ENCODE data around the gene SSC5D.
"Not testable (repeated sequence)": the region's sequence is repeated elsewhere in the genome, so short reads cannot be mapped to it uniquely, and the experiment has no call there.

SSC5D gene

DNA sequence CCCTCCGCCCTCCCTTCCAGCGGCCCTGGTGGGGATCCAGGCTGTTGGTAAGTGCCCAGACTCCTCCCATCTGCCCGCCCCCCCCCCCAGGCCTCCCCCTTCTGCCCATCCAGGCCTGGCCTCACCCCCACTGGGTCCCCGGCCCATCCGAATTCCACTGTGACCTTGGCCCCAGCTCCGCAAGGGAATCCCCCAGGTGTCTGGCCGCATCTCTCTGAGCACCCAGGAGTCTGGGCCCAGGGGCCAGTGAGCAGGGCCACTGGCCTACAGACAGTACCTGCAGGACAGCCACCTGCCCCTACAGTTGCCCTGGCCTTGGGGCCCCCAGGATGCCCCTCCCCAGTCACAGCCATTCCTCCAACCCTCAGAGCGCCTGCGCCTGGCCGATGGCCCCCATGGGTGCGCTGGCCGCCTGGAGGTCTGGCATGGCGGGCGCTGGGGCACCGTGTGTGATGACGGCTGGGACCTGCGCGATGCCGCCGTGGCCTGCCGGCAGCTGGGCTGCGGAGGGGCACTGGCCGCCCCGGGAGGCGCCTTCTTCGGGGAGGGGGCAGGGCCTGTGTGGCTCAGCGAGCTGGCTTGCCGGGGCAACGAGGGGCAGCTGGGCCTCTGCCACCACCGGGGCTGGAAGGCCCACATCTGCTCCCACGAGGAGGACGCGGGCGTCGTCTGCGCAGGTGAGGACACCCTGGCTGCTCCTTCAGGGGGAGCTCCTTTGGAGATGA lies 912 bp downstream of the SSC5D start:
- DNase-seq, result no peak

DNA sequence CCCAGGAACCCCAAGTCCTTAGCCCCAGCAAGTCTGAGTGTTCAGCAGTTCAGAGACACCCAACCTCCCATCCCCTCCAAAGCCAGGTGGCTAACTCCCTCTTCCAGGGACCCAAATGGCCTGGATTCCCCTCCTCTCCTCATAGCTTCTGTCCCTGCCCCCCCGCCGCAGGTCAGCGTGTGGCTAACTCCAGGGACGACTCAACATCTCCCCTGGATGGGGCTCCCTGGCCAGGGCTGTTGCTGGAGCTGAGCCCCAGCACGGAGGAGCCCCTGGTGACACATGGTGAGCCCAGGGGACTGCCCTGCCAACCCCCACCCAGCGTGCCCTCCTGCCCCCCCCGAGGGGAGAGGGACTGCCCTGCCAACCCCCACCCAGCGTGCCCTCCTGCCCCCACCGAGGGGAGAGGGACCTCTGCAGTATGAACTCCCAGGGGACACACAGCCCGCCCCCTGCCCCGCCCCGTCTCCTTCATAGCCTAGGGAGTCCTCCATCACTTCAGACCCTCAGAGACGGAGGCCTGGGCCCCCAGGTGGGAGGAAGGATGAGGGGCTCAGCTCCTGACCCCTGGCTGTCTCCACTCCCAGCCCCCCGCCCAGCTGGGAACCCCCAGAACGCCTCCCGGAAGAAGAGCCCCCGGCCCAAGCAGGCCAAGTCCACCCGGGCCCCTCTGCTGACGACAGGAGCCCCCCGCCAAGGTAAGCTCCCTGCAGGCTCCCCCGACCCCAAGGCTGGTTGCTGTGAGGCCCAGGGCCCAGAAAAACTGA lies 1.7 kb downstream of the SSC5D start:
- DNase-seq, result no peak

DNA sequence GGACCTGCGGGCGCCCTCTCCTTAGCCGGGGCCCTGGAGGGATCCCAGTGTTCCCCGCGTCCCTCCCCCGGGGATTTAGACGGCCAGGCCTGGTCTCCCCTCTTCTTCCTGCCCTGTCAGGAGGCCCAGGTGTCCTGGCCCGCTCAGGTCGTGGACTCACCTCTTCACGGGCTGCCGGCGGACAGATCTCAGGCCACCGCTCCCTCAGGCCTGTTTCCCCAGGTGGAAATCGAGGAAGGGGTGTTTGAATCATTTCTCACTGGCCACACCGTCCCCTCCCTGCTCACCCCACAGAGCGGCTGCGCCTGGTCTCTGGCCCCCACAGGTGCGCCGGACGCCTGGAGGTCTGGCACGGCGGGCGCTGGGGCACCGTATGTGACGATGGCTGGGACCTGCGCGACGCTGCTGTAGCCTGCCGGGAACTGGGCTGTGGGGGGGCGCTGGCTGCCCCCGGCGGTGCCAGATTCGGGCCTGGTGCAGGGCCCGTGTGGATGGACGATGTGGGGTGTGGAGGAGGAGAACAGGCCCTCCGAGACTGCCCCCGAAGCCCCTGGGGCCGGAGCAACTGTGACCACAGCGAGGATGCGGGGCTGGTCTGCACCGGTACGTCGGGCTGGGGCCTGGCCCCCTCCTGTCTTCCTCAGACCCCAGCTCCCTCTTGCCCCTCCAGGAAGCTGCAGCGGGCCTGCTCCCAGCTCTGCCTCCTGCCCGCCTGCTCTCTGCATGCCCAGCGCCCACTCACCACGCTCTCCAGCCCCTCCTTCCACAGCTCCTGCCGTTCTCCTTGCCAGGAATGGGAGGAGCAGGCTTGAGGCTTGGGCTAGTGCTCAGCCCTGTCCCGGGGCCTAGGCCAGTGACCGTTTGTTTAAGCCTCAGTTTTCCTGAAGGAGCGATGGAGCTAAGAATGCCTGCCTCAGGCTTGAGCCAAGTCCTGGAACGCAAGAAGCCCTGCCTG lies 2.5 kb downstream of the SSC5D start:
- no peak for DNase-seq

DNA sequence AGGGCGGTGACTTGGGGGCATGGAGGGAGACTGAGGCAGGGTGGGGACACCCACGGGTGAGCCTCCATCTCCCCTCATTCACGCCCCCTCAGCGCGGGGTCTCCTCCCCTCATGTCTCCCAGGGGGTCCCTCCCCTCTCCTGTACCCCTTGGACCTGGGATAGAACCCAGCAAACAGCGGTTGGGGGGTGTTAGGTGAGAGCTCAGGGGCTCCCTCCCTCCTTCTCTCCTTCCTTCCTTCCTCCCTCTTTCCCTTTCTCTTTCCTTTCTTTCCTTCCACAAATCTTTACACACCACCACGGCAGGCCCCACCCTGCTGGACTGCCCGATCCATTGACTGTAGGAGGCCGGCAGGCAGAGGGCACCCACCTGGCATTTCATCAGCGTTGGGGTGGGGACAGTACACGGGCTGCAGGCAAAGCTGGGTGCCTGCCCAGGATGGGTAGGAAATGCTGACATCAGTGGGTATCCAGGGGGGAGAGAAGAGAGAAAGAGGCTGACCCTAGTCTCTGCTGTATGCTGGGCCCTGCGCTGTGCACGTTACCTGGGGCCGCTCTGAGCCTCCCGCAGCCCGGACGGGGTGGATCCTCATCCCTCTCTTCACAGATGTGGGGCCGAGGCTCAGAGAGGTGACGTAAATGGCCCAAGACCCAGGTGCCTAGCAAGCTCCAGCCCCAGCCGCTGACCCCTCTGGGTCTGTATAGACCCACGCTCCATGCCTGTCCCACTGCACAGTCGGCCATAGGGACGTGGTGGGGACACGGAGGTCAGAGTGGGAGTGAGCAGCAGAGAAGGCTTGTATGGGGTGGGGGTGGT lies 3.5 kb downstream of the SSC5D start:
- DNase-seq, result no peak

DNA sequence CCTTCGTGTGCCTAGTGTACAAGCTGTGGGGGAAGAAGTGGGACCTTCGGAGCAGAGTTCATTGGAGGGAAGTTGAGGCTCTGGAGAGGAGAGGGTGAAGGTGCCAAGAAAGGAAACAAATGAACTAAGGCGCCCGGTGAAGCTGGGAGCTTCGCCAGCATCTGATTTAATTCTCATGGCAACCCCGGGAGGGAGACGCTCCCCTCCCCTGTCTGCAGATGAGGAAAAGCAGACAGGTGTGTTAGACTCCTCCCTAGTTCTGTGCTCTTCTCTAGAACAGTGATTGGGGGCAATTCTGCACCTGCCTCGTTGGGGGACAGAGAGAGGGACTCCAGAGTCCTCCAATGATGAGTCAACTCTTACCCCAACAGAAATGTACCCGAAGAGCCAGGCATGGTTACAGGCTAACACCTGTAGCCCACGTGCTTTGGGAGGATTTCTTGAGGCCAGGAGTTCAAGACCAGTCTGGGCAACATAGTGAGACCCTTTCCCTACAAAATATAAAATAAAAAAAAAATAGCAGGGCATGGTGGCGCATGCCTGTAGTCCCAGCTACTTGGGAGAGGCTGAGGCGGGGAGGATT lies 4.2 kb downstream of the SSC5D start:
- no peak for DNase-seq

DNA sequence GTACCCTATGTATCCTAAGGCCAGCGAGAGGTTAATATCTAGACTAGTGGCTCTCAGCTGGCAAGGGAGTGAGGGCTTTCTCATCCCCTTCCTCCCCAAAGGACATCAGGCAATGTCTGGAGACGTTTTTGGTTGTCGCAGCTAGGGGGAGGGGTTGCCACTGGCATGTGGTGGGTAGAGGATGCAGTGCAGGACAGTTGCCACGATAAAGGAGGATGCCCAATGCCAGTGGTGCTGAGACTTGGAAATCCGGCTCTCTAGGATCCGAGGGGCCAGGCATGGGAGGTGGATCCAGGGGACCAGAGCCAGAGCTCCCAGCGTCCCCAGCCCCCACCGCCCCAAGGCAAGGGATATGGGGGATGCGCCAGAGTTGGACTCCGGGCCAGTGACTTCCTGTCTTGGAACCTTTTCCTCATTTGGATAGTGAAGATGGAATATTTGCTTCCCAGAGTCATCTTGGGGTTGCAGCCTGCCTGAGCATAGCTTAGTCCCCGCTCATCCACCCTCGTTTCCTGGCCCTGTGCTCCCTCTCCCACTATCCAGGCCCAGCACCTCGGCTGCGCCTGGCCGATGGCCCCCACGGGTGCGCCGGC lies 4.9 kb downstream of the SSC5D start:
- no peak for DNase-seq

DNA sequence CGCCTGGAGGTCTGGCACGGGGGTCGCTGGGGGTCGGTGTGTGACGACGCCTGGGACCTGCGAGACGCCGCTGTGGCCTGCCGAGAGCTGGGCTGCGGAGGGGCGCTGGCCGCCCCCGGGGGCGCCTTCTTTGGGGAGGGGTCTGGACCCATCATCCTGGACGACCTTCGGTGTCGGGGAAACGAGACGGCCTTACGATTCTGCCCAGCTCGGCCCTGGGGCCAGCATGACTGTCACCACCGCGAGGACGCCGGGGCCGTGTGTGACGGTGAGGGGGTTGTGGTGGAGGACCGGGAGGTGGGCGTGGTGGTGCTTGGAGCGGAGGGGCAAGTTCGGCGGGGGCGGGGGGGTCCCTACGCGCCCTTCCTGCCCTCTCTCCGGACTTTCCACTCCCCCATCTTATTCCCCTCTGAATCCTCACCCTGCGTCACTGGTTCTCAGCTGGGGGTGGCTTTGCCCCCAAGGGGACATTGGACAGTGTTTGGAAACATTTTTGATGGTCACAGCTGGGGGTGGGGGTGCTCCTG lies 5.5 kb downstream of the SSC5D start:
- DNase-seq, result no peak

DNA sequence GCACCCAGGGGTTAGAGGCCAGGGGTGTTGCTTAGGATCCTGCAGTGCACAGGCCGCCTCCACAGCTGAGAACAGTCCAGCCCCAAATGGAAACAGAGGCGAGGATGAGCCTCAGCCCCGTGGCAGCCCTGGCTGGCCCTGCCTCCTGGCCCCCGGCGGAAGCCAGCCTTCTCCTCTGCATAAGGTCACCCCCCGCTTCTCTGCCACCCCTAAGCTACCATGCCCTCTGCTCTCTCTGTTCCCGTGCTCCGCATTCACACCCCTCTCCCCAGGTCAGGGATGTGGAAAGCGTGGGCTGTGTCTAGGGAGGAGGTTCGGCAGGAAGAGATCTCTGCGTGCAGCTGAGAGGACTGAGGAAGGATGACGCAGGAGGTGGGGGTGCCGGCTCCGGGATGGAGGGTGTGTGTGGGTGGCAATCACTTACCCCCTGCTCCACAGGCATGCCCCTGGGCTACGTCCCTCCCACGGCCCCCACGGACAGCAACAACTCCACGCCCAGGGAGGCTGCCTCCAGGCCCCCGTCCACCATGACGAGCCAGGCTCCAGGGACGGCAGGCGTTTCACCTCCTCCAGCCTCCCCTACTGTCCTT lies 6.0 kb downstream of the SSC5D start:
- DNase-seq, result no peak

DNA sequence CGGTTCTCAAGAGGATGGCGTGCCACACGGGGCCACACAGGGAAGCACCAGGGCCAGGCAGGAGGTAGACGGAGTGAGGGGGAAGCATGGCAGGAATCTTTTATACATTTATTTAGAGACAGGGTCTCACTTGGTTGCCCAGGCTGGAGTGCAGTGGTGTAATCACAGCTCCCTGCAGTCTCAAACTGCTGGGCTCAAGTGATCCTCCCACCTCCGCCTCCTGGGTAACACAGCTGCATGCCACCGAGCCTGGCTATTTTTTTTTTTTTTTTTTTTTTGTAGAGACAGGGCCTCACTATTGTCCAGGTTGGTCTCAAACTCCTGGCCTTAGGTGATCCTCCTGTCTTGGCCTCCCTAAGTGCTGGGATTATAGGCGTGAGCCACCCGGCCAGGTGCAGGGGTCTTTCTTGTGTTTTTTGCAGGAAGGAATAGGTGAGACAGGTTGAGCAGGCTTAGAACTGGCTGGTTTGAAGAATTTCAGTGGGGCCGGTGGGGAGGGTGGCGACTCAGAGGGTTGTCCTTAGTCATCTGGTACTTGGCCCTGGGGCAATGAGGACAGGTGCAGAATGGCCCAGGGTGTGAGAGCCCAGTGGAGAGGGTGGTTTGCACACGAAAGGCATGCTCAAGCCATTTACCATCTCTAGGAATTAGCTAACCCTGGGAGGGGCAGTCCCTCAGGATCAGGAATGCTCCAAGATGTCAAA lies 7.6 kb downstream of the SSC5D start:
- DNase-seq, result no peak

DNA sequence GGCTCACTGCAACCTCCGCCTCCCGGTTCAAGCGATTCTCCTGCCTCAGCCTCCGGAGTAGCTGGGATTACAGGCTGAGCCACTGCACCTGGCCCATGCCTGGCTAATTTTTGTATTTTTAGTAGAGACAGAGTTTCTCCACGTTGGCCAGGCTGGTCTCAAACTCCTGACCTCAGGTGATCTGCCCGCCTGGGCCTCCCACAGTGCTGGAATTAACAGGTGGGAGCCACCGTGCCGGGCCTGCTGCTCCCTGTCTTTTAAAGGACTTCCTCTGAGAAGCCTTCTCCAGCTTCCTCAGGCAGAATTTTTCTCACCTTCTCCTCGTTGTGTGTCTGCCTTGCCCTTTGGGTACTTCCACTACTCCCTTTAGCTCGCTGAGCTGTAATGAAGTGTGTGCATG lies 8.6 kb downstream of the SSC5D start:
- DNase-seq, result not testable (repeated sequence)

DNA sequence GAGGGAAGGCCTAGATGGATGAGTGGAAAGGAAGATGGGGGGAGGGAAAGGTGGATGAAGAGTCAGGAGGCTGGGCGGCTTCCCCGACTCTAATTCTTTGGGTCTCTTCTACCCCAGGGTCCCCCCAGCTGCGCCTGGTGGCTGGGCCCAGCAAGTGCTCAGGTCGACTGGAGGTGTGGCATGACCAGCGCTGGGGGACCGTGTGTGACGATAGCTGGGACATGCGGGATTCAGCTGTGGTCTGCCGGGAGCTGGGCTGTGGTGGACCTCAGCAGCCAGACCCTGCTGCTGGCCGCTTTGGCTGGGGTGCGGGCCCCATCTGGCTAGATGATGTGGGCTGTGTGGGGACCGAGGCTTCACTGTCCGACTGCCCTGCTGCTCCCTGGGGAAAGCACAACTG lies 9.5 kb downstream of the SSC5D start:
- no peak for DNase-seq

DNA sequence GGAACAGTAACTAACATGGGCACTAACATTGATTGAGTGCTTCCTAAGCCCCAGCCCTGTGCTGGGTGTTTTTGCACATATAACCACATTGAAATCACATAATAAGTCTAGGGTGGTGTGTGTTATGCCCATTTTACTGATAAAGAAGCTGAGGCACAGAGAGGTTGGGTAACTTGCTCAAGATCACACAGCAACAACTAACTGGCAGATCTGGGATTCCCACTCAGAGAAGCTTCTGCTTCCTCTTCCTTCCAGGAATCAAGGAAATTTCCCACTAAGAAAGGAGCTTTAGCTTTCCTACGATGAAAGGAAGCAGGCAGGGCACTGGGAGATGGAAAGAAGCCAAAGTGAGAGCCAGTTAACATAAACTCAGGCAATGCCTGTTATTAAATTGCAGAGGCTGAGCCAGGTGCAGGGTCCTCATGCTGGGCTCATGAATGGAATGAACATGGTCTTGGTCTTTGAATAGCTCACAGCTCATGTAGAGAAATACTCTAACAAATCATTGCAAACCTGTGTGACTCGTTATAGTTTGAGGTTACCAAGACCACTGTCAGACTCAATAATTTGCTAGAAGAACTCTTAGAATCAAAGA lies 10.1 kb downstream of the SSC5D start:
- no peak for DNase-seq

DNA sequence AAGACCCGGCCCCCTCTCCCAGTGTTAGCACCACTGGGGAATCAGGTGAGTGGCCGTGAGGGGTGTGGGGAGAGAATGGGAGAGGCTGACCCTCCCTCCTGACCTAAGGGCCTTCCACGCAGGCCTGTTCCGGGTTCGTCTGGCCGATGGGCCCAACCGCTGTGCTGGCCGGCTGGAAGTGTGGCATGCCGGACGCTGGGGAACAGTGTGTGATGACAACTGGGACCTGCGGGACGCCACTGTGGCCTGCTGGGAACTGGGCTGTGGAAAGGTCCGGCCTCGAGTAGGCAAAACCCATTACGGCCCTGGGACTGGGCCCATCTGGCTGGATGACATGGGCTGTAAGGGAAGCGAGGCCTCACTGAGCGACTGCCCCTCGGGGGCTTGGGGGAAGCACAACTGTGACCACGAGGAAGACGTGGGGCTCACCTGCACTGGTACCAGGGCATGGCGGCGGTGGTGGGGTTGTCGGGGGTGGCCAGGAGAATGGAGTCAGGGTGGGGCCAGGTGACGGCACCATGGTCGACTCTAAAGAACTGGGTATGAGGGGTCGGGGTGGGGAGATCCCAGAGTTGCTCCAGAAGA lies 12.2 kb downstream of the SSC5D start:
- DNase-seq, result no peak

DNA sequence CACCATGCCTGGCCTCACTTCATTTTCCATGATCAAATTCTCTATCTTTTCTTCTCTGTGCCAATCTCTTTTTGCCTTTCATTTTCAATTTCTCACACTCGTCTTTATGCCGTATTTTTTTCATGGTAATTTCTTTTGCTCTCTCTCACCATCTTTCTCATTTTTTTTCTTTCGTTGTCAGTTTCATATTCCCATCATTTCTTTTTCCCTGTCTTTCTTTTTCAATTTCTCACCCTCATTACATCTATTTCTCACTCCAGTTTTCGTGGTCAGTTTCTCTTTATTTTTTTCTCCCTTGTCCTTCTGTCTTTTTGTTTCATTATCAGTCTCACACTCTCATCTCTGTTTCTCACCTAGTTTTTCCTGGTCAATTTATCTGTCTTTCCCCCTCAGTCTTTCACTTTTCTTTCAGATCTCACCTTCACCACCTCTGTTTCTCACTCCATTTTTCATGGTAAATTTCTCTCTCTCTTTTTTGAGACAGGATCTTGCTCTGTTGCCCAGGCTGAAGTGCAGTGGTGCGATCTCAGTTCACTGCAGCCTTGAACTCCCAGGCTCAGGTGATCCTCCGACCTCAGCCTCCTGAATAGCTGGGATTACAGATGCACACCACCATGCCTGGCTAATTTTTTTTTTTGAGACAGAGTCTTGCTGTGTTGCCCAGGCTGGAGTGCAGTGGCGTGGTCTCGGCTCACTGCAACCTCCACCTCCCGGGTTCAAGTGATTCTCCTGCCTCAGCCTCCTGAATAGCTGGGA lies 14.1 kb downstream of the SSC5D start:
- DNase-seq, result no peak

DNA sequence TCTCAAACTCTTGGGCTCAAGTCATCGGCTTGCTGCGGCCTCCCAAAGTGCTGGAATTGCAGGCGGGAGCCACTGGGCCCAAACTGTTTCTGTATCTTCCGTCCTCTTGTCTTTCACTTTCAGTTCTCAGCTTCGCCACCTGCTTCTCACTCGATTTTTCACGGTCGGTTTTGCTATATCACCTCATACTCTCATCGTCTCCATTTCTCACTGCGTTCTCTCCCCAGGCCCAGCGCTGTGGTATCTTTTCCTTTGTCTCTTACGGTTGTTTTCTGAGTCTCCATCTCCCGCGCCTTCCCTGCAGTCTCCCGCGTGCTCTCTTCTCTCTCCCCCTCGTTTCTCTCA lies 14.9 kb downstream of the SSC5D start:
- DNase-seq, result no peak

DNA sequence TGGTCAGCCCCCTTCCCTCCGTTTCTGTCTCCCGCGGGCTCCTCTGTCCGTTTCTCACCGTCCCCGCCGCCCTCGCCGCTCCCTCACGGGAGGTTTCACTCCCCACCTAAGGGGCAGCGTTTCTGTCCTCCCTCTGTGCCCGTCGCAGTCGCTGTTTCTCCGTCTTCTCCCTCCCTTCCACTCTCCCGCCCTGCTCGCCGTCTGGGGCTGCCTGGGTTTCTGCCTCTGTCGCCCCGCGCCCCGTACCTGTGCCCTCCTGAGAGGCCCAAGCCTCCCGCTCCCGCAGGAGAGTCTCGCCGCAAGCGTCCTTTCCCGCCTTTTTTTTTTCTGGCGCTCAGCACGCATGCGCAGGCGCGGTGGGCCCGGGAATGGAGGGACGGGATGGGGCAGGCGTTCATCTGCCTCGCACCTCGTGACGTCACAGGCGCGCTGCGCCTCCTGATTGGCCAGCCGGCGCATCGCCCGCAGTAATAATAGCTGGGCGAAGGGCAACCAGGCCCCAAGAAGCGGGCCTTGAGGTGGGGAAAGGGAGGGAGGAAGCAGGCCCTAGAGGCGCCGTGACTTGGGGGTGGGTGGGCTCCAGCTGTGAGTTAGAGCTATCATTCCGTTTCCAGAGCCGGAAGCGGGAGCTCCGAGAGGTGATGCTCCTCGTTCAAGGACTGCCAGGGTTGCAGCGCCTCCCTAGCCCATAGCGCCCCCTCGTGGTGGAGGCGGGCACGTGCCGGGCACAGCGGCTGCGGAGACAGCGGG lies 15.4 kb downstream of the SSC5D start:
- DNase-seq, result peak; percentile 93

DNA sequence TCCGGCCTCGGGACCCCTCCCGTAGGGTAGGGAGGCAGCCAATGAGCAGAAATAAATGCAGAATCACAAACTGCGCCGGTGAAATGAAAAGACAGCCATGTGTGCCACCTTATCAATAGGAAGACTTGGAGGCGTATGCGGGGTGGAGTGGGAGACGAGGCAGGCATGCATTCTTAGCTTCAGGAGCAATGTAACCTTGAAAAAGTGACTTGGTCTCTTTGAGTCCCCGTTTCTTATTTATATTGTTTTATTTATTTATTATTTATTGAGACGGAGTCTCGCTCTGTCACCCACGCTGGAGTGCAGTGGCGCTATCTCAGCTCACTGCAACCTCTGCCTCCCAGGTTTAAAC lies 16.0 kb downstream of the SSC5D start:
- no peak for DNase-seq

DNA sequence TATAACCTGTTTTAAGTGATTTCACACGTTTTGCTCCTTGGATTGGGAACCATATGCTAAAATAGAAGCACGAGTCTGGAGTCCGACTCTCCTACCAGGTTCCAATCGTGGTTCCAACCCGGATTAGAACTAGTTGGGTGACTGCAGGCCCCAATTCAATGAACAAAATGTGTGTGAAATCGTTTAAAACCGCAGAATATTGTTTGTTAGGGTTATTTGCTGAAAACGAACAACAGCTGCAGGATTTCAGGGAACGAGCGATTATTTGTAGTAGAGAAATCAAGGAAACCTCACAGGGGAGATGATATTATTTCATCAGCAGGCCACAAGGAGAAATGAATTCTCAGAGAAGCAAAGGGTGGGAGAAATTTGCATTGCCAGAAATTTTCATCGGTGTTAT lies 16.7 kb downstream of the SSC5D start:
- no peak for DNase-seq
